ENCODE results near the gene ROMO1. TPM values are rescaled to one million over a fixed set of nuclear protein-coding genes. Genes with fewer than 3 reads are reported as not detected.
"Not testable (repeated sequence)": the region's sequence is repeated elsewhere in the genome, so short reads cannot be mapped to it uniquely, and the experiment has no call there.

The ROMO1 gene
- polyA plus RNA-seq, 4 donors = 40.3 to 110 (median 55.3) TPM

GRCh38 chr20:35680452-35681183 lies 18.6 kb upstream of the ROMO1 start:
- DNase-seq (ENCODE audit: low read depth in 4 of 4, low spot score in 3 of 4) = no peak

- DNase-seq (ENCODE audit: low read depth in 4 of 4, low spot score in 3 of 4) = no peak
Observed at GRCh38 chr20:35681960-35682359, 17.2 kb upstream of the ROMO1 start.

- not testable (repeated sequence) for DNase-seq (ENCODE audit: low read depth in 4 of 4, low spot score in 3 of 4)
Observed at GRCh38 chr20:35685368-35685767, 13.8 kb upstream of the ROMO1 start.

GRCh38 chr20:35686872-35687271 lies 12.3 kb upstream of the ROMO1 start:
- DNase-seq (ENCODE audit: low read depth in 4 of 4, low spot score in 3 of 4) = not testable (repeated sequence)

- DNase-seq (ENCODE audit: low read depth in 4 of 4, low spot score in 3 of 4) = no peak
Observed at GRCh38 chr20:35690265-35690664, 8.9 kb upstream of the ROMO1 start.

GRCh38 chr20:35695245-35695749 lies 3.9 kb upstream of the ROMO1 start:
- DNase-seq (ENCODE audit: low read depth in 4 of 4, low spot score in 3 of 4) = no peak

- no peak for DNase-seq (ENCODE audit: low read depth in 4 of 4, low spot score in 3 of 4)
Observed at GRCh38 chr20:35695978-35696377, 3.2 kb upstream of the ROMO1 start.

GRCh38 chr20:35697696-35698297 lies 1.4 kb upstream of the ROMO1 start:
- DNase-seq (ENCODE audit: low read depth in 4 of 4, low spot score in 3 of 4) = no peak

GRCh38 chr20:35698298-35699126 lies 693 bp upstream of the ROMO1 start:
- DNase-seq (ENCODE audit: low read depth in 4 of 4, low spot score in 3 of 4) = peak in 1 of 4 donors; percentile 8

- DNase-seq (ENCODE audit: low read depth in 4 of 4, low spot score in 3 of 4) = no peak
Observed at GRCh38 chr20:35699957-35700624, 886 bp downstream of the ROMO1 start.

- no peak for DNase-seq (ENCODE audit: low read depth in 4 of 4, low spot score in 3 of 4)
Observed at GRCh38 chr20:35700625-35701148, 1.5 kb downstream of the ROMO1 start.

GRCh38 chr20:35702051-35702823 lies 3.0 kb downstream of the ROMO1 start:
- DNase-seq (ENCODE audit: low read depth in 4 of 4, low spot score in 3 of 4) = no peak

- DNase-seq (ENCODE audit: low read depth in 4 of 4, low spot score in 3 of 4) = no peak
Observed at GRCh38 chr20:35702824-35703695, 3.9 kb downstream of the ROMO1 start.

GRCh38 chr20:35704514-35705261 lies 5.5 kb downstream of the ROMO1 start:
- DNase-seq (ENCODE audit: low read depth in 4 of 4, low spot score in 3 of 4) = no peak

GRCh38 chr20:35705894-35706293 lies 6.7 kb downstream of the ROMO1 start:
- DNase-seq (ENCODE audit: low read depth in 4 of 4, low spot score in 3 of 4) = not testable (repeated sequence)

GRCh38 chr20:35706591-35707529 lies 7.7 kb downstream of the ROMO1 start:
- DNase-seq (ENCODE audit: low read depth in 4 of 4, low spot score in 3 of 4) = not testable (repeated sequence)

GRCh38 chr20:35708502-35708901 lies 9.3 kb downstream of the ROMO1 start:
- DNase-seq (ENCODE audit: low read depth in 4 of 4, low spot score in 3 of 4) = no peak
